ENCODE results near the gene DOCK2.
"Not testable (repeated sequence)": the region's sequence is repeated elsewhere in the genome, so short reads cannot be mapped to it uniquely, and the experiment has no call there.

DOCK2 gene

DNA sequence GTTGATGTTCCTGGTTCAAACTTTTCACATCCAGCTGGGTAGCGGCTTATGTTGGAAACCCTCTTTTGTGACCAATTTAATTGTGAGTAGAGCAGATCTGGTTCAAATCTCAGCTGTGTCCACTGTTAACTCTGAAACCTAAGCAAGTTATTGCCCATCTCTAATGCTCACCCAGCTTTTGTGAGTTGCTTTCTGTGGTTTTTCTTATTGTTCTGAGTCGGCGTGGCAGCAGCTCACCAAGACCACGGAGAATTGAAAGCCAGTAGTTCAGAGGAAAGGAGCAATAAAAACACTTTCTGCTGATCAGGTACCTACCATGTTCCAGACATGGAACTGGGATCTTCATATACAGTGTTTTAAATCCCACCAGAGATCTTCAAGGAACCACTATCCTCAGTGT is 114.4 kb downstream of the DOCK2 start:
- DNase-seq, result no peak
- peaks cover 43 to 67% of the 10 kb centered on the region in 2 donors for H3K36me3 Mint-ChIP-seq
- H3K4me3 Mint-ChIP-seq, result no peak overlapping the region
- H3K9me3 Mint-ChIP-seq, result no peaks in the 10 kb centered on the region
- ATAC-seq (replicated peaks), result no peak
- H3K4me1 Mint-ChIP-seq, result peaks cover 9 to 16% of the 10 kb centered on the region in 2 donors
- H3K27me3 Mint-ChIP-seq, result no peaks in the 10 kb centered on the region
- no peak overlapping the region for H3K27ac Mint-ChIP-seq

DNA sequence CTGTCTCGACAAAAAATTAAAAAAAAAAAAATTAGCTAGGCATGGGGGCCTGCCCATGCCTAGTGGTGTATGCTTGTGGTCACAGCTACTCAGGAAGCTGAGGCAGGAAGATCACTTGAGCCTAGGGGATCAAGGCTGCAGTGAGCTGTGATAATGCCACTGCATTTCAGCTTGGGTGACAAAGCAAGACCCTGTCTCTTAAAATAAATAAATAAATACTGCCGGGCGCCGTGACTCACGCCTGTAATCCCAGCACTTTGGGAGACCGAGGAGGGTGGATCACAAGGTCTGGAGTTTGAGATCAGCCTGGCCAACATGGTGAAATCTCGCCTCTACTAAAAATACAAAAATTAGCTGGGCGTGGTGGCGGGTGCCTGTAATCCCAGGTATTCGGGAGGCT is 115.5 kb downstream of the DOCK2 start:
- peaks cover 43 to 65% of the 10 kb centered on the region in 2 donors for H3K36me3 Mint-ChIP-seq
- not testable (repeated sequence) for DNase-seq; H3K27me3 Mint-ChIP-seq; H3K4me3 Mint-ChIP-seq; H3K27ac Mint-ChIP-seq; H3K9me3 Mint-ChIP-seq; ATAC-seq (replicated peaks)
- H3K4me1 Mint-ChIP-seq, result peaks cover 9 to 17% of the 10 kb centered on the region in 2 donors

DNA sequence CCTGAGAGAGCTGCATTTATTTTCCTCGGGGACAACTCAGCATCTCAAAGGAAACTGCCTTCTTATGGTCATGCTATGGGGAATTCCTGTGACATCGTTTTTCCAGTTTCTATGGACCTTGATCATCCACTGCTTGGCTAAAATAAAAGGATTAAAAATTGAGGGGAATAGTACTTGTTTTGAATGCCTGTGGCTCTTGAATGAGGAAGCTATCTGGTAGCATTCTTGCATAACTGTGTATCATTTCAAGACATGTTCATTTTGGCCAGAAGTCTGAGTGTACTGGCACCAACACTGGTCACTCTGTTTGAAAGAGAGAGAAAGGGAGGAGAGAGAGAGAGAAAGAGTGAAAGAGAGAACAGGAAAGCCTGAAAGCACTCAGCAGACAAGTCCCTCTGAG is 116.7 kb downstream of the DOCK2 start:
- Mint-ChIP-seq H3K27ac (peak overlapping the region; percentile 48), H3K36me3 (peaks cover 44 to 66% of the 10 kb centered on the region in 2 donors), H3K9me3 (no peaks in the 10 kb centered on the region), H3K4me3 (no peak overlapping the region), H3K4me1 (peaks cover 9 to 17% of the 10 kb centered on the region in 2 donors), H3K27me3 (no peaks in the 10 kb centered on the region)
- ATAC-seq (replicated peaks) (no peak), DNase-seq (no peak)

DNA sequence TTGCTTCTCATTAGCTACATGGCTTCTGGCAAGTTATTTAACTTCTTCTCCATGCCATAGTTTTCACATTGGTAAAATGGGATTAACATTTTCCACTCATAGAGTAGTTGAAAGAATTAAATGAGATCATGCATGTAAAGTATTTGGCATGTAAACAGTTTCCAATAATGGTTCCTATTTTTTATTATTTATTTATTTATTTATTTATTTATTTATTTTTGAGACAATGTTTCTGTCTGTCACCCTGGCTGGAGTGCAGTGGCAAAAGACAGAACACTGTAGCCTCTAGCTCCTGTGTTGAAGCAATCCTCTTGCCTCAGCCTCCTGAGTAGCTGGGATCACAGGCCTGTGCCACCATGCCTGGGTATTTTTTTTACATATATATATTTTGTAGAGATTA is 117.7 kb downstream of the DOCK2 start:
- Mint-ChIP-seq H3K36me3 (peaks cover 42 to 65% of the 10 kb centered on the region in 2 donors), H3K27ac (no peak overlapping the region), H3K27me3 (no peaks in the 10 kb centered on the region), H3K9me3 (no peaks in the 10 kb centered on the region), H3K4me3 (no peak overlapping the region), H3K4me1 (peaks cover 9 to 17% of the 10 kb centered on the region in 2 donors)
- ATAC-seq (replicated peaks) (no peak), DNase-seq (no peak)

DNA sequence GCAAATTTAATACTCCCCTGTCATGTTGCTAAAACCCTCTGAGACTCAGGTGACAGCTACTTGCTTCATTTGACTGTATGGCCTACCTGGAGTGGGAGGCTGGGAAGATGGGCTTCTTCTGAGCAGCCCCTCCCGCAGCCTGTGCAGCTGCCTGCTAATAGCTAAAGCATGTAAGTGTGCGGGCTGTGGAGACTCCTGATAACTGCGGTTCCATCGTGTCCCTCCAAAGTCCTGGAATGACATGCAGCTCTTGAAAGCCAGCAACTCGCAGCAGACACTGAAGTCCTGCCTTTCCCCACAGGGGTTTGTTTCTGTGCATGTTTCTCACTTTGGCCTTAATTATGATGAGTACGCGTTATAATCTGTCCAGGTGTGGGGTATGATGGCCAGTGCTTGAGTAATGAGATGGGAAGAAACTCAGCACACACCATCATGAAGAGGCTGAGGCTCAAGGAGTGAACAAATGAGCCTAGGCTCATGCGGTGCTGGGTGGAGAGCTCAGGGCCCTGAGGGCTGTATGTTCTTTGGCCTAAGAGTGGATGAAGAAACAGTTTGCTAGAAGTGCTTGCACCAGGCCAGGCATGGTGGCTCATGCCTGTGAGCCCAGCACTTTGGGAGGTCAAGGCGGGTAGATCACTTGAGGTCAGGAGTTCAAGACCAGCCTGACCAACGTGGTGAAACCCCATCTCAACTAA is 119.1 kb downstream of the DOCK2 start:
- peaks cover 9 to 17% of the 10 kb centered on the region in 2 donors for H3K4me1 Mint-ChIP-seq
- DNase-seq (no peak), ATAC-seq (replicated peaks) (no peak)
- H3K36me3 Mint-ChIP-seq, result peaks cover 34 to 58% of the 10 kb centered on the region in 2 donors
- peak overlapping the region; percentile 56 for H3K27ac Mint-ChIP-seq
- H3K4me3 Mint-ChIP-seq, result peak overlapping the region in 1 of 2 donors; percentile 8
- H3K9me3 Mint-ChIP-seq, result no peaks in the 10 kb centered on the region
- no peaks in the 10 kb centered on the region for H3K27me3 Mint-ChIP-seq

DNA sequence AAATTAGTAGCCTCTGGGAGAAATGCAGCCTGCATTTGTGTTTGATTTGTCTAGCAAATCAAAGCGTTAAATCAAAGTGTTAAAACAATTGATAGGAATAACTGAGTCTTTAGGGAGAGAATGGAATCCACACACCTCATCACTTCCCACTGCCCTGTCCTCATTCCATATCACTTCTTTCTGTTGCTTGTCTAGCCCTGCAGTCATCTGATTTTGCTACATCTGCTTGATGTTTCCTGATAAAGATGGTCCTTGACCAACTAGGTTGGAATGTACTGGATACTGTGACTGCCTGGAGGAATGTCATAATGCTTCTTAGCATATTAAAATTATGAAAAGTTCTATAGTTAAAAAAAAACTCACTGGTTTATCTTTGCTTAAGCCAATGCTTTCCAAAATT is 119.9 kb downstream of the DOCK2 start:
- Mint-ChIP-seq H3K36me3 (peaks cover 32 to 56% of the 10 kb centered on the region in 2 donors), H3K9me3 (no peaks in the 10 kb centered on the region), H3K4me3 (no peak overlapping the region), H3K27ac (no peak overlapping the region), H3K4me1 (peaks cover 8 to 17% of the 10 kb centered on the region in 2 donors), H3K27me3 (no peaks in the 10 kb centered on the region)
- no peak for ATAC-seq (replicated peaks)
- DNase-seq, result no peak

DNA sequence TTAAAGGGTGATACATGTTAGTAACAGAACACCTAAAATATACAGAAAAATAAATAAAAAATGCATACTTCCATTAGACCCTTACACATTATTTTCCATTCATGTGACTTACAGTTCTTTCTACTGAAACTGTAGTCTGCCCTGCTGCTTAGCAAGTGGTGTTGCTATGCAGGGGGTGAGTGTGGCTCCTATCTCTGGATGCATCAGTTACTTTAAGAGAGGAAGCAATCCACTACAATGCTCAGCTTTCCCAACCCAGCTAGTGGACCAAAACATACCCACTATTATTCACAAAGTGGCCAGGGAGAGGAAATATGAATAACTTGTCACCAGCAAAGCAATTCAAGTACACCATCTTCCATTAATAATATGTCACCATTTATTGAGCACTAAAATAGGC is 121.8 kb downstream of the DOCK2 start:
- Mint-ChIP-seq H3K27me3 (no peaks in the 10 kb centered on the region), H3K9me3 (no peaks in the 10 kb centered on the region), H3K4me1 (peaks cover 3 to 8% of the 10 kb centered on the region in 2 donors), H3K4me3 (no peak overlapping the region), H3K27ac (no peak overlapping the region), H3K36me3 (peaks cover 42 to 59% of the 10 kb centered on the region in 2 donors)
- no peak for ATAC-seq (replicated peaks)
- no peak for DNase-seq

DNA sequence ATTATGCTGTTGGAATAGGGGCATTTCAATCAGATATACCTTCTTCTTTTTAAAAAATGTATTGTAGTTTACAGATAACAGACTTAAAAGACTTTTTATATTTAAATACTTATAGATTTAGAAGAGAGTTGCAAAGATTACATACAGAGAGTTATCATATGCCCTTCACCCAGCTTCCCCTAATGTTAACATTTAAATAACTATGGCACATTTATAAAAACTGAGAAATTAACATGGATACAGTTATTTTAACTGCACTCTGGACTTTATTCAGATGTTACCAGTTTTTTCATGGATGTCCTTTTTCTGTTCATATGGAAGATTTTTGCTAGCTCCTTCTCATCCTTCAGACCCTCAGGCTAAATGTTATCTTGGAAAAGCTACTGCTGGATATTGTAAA is 123.2 kb downstream of the DOCK2 start:
- no peaks in the 10 kb centered on the region for H3K27me3 Mint-ChIP-seq
- ATAC-seq (replicated peaks) (no peak), DNase-seq (no peak)
- peaks cover 2 to 5% of the 10 kb centered on the region in 2 donors for H3K4me1 Mint-ChIP-seq
- no peak overlapping the region for H3K27ac Mint-ChIP-seq
- peaks cover 53 to 69% of the 10 kb centered on the region in 2 donors for H3K36me3 Mint-ChIP-seq
- H3K9me3 Mint-ChIP-seq, result no peaks in the 10 kb centered on the region
- H3K4me3 Mint-ChIP-seq, result no peak overlapping the region

DNA sequence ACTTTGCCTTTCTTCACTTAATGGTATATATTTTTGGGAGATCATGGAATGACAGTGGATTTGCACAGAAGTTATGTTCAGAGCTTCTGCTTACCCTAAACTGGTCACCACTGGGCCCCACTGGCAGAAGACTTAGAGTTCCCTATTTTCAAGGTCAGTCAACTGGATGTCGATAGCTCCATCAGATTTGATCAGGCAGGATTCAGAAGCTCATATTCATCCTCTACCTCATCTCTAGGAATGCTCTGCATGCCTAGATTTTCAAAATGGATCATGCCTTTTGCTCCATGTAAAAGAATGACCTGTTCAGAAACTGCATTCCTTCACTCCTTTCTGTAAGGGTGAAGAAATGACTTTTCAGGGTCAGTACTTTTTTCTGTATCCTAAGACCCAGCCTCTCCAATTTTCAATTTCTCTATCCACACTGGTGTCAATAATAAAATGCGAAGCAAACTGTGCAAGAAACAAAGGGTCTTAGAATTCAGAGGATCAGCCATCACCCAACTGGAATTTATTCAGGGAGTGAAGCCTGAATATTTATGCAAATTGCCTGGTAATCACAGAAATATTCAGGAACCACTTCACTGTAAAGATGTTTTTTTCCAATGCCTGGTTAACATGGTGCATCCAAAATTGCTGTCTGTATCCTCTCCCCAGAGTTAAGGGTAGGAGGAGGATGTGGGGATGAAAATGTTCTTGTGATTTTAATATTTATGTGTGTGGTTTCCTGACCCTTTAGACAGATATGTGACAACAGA is 125.4 kb downstream of the DOCK2 start:
- peaks cover 2 to 3% of the 10 kb centered on the region in 2 donors for H3K9me3 Mint-ChIP-seq
- H3K27ac Mint-ChIP-seq, result no peak overlapping the region
- peaks cover 4 to 11% of the 10 kb centered on the region in 2 donors for H3K4me1 Mint-ChIP-seq
- no peak overlapping the region for H3K4me3 Mint-ChIP-seq
- no peak for DNase-seq
- no peaks in the 10 kb centered on the region for H3K27me3 Mint-ChIP-seq
- no peak for ATAC-seq (replicated peaks)
- peaks cover 62 to 76% of the 10 kb centered on the region in 2 donors for H3K36me3 Mint-ChIP-seq

DNA sequence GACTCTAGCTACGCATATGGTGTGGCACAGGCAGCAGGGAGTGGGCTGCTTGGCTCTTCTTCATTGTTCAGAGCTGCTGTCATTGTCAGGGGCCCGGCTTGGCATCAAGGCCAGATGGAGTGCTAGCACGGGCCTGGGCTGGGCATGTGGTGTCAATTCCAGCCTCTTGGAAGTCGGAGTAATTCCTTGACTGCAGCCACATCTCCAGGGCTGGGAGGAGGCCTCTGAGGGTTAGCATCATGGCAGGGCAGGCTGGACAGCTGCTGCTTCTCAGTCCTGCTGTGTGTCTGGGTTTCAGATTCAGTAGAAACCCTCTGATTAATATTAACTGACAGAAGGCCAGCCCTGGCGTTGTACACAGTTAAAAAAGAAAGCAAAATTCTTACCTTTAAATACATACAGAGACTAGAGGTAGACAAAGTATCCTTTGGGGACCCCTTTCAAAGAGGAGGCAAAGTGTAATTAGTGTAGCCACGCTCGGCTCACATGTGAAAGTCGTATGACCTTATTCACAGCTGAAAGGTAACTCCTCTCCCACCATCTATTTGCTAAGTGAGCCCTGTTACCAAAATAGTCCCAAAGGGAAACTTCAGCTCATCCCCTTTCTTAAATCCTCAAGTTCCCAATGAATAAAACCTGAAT is 126.4 kb downstream of the DOCK2 start:
- Mint-ChIP-seq H3K4me1 (peaks cover 8 to 11% of the 10 kb centered on the region in 2 donors), H3K4me3 (no peak overlapping the region), H3K9me3 (peaks cover 2 to 3% of the 10 kb centered on the region in 2 donors), H3K27ac (peak overlapping the region; percentile 27), H3K36me3 (peaks cover 62 to 79% of the 10 kb centered on the region in 2 donors), H3K27me3 (no peaks in the 10 kb centered on the region)
- DNase-seq (no peak), ATAC-seq (replicated peaks) (no peak)

DNA sequence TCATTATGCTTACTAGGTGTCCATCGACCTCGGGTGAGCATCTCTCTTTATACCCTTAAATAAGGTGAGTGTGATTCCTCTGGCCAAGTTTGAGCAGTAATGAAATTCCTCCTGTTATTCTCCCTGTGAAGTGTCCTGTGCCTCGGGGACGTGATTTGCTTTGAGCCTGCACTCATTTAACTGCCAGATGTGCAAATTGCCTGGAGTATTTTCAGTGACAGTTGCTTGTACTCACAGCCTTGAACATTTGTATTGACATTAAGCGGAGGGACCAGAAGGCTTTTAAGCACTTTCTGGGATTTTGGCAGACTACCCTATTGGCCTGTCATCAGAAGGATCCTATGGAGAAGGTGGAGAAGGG is 126.9 kb downstream of the DOCK2 start:
- no peak overlapping the region for H3K4me3 Mint-ChIP-seq
- ATAC-seq (replicated peaks) (no peak), DNase-seq (no peak)
- no peaks in the 10 kb centered on the region for H3K27me3 Mint-ChIP-seq
- peak overlapping the region; percentile 59 for H3K27ac Mint-ChIP-seq
- peaks cover 8 to 11% of the 10 kb centered on the region in 2 donors for H3K4me1 Mint-ChIP-seq
- peaks cover 2 to 3% of the 10 kb centered on the region in 2 donors for H3K9me3 Mint-ChIP-seq
- peaks cover 63 to 84% of the 10 kb centered on the region in 2 donors for H3K36me3 Mint-ChIP-seq

DNA sequence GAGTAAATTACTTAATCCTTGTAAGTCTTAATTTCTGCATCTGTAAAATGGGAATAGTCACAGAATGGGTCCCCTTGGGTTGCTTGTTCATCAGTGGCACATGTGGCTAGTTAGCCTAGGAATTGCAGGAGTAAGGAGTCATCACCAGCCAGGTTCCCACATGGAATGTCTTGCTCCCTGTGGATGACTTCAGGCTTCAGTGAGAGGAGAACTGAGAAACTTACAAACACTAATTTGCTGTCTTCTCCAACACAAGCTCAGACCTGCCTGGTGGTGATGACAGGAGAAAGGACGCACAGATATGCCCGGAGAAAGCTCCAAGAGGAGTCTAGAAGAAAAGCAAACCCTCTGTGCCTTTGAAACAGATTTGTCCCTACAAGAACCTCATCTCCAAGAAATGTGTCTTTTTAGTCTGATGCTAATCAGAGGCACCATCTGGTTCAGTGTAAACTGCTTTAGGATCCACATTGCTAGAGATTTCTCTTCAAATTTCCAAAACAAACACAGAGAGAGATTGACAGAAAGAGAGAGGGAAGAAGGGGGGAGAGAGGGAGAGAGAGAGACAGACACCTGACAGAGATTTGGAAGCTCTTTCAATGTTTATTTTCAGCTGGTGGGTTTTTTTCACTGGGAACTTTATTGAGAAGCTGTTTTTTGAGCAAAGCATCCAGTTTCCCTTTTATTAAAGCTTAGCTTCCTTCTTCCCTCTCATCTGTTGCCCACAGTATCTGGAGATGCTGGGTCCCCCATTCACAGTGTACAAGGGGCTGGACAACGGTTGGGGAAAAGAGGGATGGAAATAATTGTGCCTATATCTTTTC is 128.3 kb downstream of the DOCK2 start:
- peaks cover 62 to 84% of the 10 kb centered on the region in 2 donors for H3K36me3 Mint-ChIP-seq
- H3K27ac Mint-ChIP-seq, result no peak overlapping the region
- no peak for DNase-seq

DNA sequence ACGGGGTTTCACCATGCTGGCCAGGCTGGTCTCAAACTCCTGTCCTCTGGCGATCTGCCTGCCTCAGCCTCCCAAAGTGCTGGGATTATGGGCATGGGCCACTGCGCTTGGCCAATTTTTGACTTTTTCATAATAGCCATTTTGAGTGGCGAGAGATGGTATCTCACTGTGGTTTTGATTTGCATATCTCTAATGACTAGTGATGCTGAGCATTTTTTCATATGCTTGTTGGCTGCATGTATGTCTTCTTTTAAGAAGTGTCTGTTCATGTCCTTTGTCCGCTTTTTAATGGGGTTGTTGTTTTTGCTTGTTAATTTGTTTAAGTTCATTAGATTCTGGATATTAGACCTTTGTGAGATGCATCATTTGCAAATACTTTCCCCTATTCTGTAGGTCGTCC is 129.9 kb downstream of the DOCK2 start:
- Mint-ChIP-seq H3K27ac (peak overlapping the region; percentile 4), H3K36me3 (peaks cover 56 to 84% of the 10 kb centered on the region in 2 donors), H3K4me1 (peaks cover 11 to 14% of the 10 kb centered on the region in 2 donors)
- not testable (repeated sequence) for H3K27me3 Mint-ChIP-seq; DNase-seq; ATAC-seq (replicated peaks); H3K4me3 Mint-ChIP-seq; H3K9me3 Mint-ChIP-seq

More for the DNA sequence above, 128.3 kb downstream of the DOCK2 start:
- Mint-ChIP-seq H3K9me3 (peaks cover 2 to 3% of the 10 kb centered on the region in 2 donors), H3K27me3 (no peaks in the 10 kb centered on the region), H3K4me1 (peaks cover 11% of the 10 kb centered on the region in 2 donors), H3K4me3 (no peak overlapping the region)
- no peak for ATAC-seq (replicated peaks)

DNA sequence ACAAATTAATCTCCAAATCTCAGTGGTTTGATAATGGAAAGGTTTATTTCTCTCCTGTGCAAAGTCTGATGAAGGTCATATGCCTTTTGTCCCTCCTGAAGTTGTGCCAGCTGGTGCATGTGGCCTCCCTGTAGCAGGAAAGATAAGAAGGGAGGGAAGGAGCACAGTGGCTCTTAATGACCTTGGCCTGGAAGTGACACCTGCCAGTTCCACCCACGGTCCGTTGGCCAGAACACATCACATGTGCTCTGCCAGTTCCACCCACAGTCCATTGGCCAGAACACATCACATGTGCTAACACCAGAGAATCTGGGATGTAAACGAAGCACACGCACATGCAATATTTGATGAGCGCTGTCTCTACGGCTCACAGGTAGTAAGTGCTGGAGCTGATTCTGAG is 130.9 kb downstream of the DOCK2 start:
- Mint-ChIP-seq H3K27me3 (no peaks in the 10 kb centered on the region), H3K36me3 (peaks cover 59 to 84% of the 10 kb centered on the region in 2 donors)

More for the DNA sequence above, 130.9 kb downstream of the DOCK2 start:
- Mint-ChIP-seq H3K27ac (peak overlapping the region; percentile 25), H3K4me3 (no peak overlapping the region), H3K9me3 (peaks cover 2 to 3% of the 10 kb centered on the region in 2 donors), H3K4me1 (peaks cover 11 to 16% of the 10 kb centered on the region in 2 donors)
- DNase-seq (no peak), ATAC-seq (replicated peaks) (no peak)
